Measurements from ENCODE around the gene GASK1A.

GRCh38 chr3:42934910-42935309, 44.2 kb upstream of the GASK1A start:
- TF ChIP-seq EP300 (IDR thresholded peaks at IDR 0.05) (no peak), POLR2A (IDR thresholded peaks at IDR 0.05; ENCODE audit: low read length) (no peak), CTCF (IDR thresholded peaks at IDR 0.05) (no peak), CHD2 (IDR thresholded peaks at IDR 0.05; ENCODE audit: low read length, partially characterized antibody) (no peak), MAFK (IDR thresholded peaks at IDR 0.05; ENCODE audit: partially characterized antibody) (no peak), REST (IDR thresholded peaks at IDR 0.05) (peak; percentile 42; the same call in 1 of the 2 replicates), HEYL (CRISPR knock-in tag; IDR thresholded peaks at IDR 0.05) (no peak), CBX8 (IDR thresholded peaks at IDR 0.05) (no peak), USF2 (IDR thresholded peaks at IDR 0.05) (no peak)

Data from A549 (cell line).